ENCODE results near the gene CCDC60. TPM values are rescaled to one million over a fixed set of nuclear protein-coding genes. Genes with fewer than 3 reads are reported as not detected.

The CCDC60 gene
- total RNA-seq, 1 experiment from 2014 or later: not detected

DNA sequence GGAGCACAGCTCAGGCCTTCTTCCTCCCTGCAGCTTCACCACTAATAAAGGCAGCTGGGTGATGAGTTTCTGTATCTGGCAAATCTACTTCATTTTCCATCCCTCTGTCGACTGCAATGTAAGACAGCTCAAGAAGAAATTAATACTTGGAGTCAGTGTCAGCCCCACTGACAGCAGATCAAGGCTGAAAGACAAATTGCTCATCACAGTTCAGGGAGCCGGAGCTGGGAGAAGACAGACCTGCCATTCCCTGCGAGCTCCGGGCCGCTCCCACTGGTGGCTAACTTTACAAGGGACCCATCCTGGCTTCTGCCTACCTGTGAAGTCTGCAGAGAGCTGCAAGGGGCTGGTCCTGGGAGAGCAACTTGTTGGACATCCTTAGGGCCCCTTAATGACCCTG is 49.8 kb downstream of the CCDC60 start:
- Histone ChIP-seq H3K9ac (ENCODE audit: low read length) (no peak overlapping the region), H3K4me3 (replicated peaks in 1 of 2; ENCODE audit: low read depth in 1 of 2, low read length in 2 of 2) (no peak overlapping the region), H3K79me2 (ENCODE audit: insufficient read depth, low read length) (no peaks in the 10 kb centered on the region), H3K36me3 (ENCODE audit: control insufficient read depth in 1 of 2, insufficient read depth in 2 of 2, low read length in 2 of 2) (no peaks in the 10 kb centered on the region), H3K4me1 (ENCODE audit: control insufficient read depth in 1 of 2, insufficient read depth in 2 of 2, low read length in 2 of 2) (no peaks in the 10 kb centered on the region), H2AFZ (ENCODE audit: low read depth, low read length, poor library complexity, severe bottlenecking) (no peak overlapping the region), H3K4me2 (ENCODE audit: low read length) (no peak overlapping the region), H3K9me2 (ENCODE audit: insufficient read depth) (no peaks in the 10 kb centered on the region), H3K27me3 (ENCODE audit: insufficient read depth, low read length) (peaks cover 8% of the 10 kb centered on the region; the same call in 1 of the 2 replicates), H3K9me3 (ENCODE audit: control insufficient read depth in 1 of 2, insufficient read depth in 1 of 2, low read depth in 1 of 2, low read length in 2 of 2) (no peaks in the 10 kb centered on the region), H4K20me1 (ENCODE audit: insufficient read depth) (no peaks in the 10 kb centered on the region), H3K27ac (ENCODE audit: low read depth, low read length) (no peak overlapping the region)
- CTCF ChIA-PET: no interaction called here
- TF ChIP-seq, protein P1, sequence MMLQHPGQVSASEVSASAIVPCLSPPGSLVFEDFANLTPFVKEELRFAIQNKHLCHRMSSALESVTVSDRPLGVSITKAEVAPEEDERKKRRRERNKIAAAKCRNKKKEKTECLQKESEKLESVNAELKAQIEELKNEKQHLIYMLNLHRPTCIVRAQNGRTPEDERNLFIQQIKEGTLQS (IDR thresholded peaks at IDR 0.05): no peak
- TF ChIP-seq CEBPB (IDR thresholded peaks at IDR 0.05; ENCODE audit: low read depth) (no peak), POLR2AphosphoS5 (IDR thresholded peaks at IDR 0.05; ENCODE audit: low read depth, low read length) (no peak)
- intact Hi-C loops (cut with micrococcal nuclease): no loop called here
- no peak for DNase-seq (ENCODE audit: low read depth, low spot score)
- RAD21 ChIA-PET (ENCODE audit: low non-redundant PET in 1 of 2, low total read pairs in 2 of 2, uncharacterized antibody in 2 of 2, unreplicated experiment in 2 of 2): no interaction called here
- no peak for ATAC-seq
- no TSS peak for BruUV-seq (replicated peaks)
- POLR2A ChIA-PET: no interaction called here

DNA sequence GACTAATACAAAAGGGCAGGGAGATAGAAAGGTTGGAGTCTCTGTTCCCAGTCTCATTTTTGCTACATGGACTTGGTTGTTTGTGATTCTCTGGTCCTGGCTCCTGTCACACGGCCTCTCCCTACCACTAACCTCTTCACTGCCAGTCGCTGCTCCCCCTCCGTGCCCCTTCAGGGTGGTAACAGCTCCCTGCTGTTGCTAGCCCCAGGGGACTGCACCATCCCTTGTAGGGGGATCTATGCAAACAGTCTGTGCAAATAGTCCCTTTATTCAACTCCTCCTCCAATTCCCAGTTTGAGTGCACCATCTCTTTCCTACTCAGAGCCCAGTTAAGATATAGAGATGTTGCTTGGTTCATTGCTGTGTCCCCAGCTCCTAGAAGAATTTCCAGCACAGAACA is 51.1 kb downstream of the CCDC60 start:
- Histone ChIP-seq H3K9me2 (ENCODE audit: insufficient read depth) (no peaks in the 10 kb centered on the region), H3K4me2 (ENCODE audit: low read length) (no peak overlapping the region), H3K79me2 (ENCODE audit: insufficient read depth, low read length) (no peaks in the 10 kb centered on the region), H3K9me3 (ENCODE audit: control insufficient read depth in 1 of 2, insufficient read depth in 1 of 2, low read depth in 1 of 2, low read length in 2 of 2) (no peaks in the 10 kb centered on the region), H2AFZ (ENCODE audit: low read depth, low read length, poor library complexity, severe bottlenecking) (no peak overlapping the region), H4K20me1 (ENCODE audit: insufficient read depth) (no peaks in the 10 kb centered on the region), H3K36me3 (ENCODE audit: control insufficient read depth in 1 of 2, insufficient read depth in 2 of 2, low read length in 2 of 2) (no peaks in the 10 kb centered on the region), H3K4me1 (ENCODE audit: control insufficient read depth in 1 of 2, insufficient read depth in 2 of 2, low read length in 2 of 2) (no peaks in the 10 kb centered on the region), H3K27ac (ENCODE audit: low read depth, low read length) (no peak overlapping the region), H3K27me3 (ENCODE audit: insufficient read depth, low read length) (0 out of 2 replicates have a peak, but pooled peaks cover 10% of the 10 kb centered on the region), H3K9ac (ENCODE audit: low read length) (no peak overlapping the region), H3K4me3 (replicated peaks in 1 of 2; ENCODE audit: low read depth in 1 of 2, low read length in 2 of 2) (no peak overlapping the region)
- RAD21 ChIA-PET (ENCODE audit: low non-redundant PET in 1 of 2, low total read pairs in 2 of 2, uncharacterized antibody in 2 of 2, unreplicated experiment in 2 of 2): no interaction called here
- TF ChIP-seq FOSL1 (IDR thresholded peaks at IDR 0.05; ENCODE audit: low read depth) (no peak), SIN3A (IDR thresholded peaks at IDR 0.05; ENCODE audit: low read depth) (no peak), POLR2AphosphoS5 (IDR thresholded peaks at IDR 0.05; ENCODE audit: low read depth, low read length) (no peak), CBX3 (IDR thresholded peaks at IDR 0.05; ENCODE audit: low read depth) (no peak), YY1 (IDR thresholded peaks at IDR 0.05; ENCODE audit: extremely low read depth, insufficient replicate concordance, low read depth, low read length) (no peak), SRF (IDR thresholded peaks at IDR 0.05; ENCODE audit: low read depth) (no peak), EGR1 (IDR thresholded peaks at IDR 0.05; ENCODE audit: low read depth) (no peak), JUND (IDR thresholded peaks at IDR 0.05) (no peak), EZH2phosphoT487 (IDR thresholded peaks at IDR 0.05; ENCODE audit: borderline replicate concordance) (no peak), ELF1 (IDR thresholded peaks at IDR 0.05; ENCODE audit: borderline replicate concordance, low read depth) (no peak), RAD21 (IDR thresholded peaks at IDR 0.05; ENCODE audit: low read depth) (no peak), SP1 (IDR thresholded peaks at IDR 0.05; ENCODE audit: low read depth) (no peak), ZNF274 (IDR thresholded peaks at IDR 0.05; ENCODE audit: low read depth, low read length) (no peak)
- TF ChIP-seq, protein P2, sequence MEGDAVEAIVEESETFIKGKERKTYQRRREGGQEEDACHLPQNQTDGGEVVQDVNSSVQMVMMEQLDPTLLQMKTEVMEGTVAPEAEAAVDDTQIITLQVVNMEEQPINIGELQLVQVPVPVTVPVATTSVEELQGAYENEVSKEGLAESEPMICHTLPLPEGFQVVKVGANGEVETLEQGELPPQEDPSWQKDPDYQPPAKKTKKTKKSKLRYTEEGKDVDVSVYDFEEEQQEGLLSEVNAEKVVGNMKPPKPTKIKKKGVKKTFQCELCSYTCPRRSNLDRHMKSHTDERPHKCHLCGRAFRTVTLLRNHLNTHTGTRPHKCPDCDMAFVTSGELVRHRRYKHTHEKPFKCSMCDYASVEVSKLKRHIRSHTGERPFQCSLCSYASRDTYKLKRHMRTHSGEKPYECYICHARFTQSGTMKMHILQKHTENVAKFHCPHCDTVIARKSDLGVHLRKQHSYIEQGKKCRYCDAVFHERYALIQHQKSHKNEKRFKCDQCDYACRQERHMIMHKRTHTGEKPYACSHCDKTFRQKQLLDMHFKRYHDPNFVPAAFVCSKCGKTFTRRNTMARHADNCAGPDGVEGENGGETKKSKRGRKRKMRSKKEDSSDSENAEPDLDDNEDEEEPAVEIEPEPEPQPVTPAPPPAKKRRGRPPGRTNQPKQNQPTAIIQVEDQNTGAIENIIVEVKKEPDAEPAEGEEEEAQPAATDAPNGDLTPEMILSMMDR (IDR thresholded peaks at IDR 0.05 in 2 of 3, conservative IDR thresholded peaks at IDR 0.05 in 1 of 3; ENCODE audit: borderline replicate concordance in 1 of 3, insufficient read depth in 1 of 3, low read depth in 2 of 3, low read length in 2 of 3): no peak
- TF ChIP-seq, protein P3, sequence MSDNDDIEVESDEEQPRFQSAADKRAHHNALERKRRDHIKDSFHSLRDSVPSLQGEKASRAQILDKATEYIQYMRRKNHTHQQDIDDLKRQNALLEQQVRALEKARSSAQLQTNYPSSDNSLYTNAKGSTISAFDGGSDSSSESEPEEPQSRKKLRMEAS (IDR thresholded peaks at IDR 0.05): no peak
- TF ChIP-seq, protein P1 (IDR thresholded peaks at IDR 0.05): no peak
- intact Hi-C loops (cut with micrococcal nuclease): no loop called here
- CTCF ChIA-PET: no interaction called here
- ATAC-seq (no peak), DNase-seq (ENCODE audit: low read depth, low spot score) (no peak)
- BruUV-seq (replicated peaks): no TSS peak
- POLR2A ChIA-PET: no interaction called here

Measured in HCT116 (cell line).